ENCODE data around the gene TIGD3. TPM values are rescaled to one million over a fixed set of nuclear protein-coding genes. Genes with fewer than 3 reads are reported as not detected.
A peak's percentile ranks its signal among the peaks of the same experiment; 100 is the strongest.

Gene TIGD3
- total and polyA plus RNA-seq, 2 experiments from 2014 or later: 1.2 to 3.0 TPM

- no peak for TF ChIP-seq REST (IDR thresholded peaks at IDR 0.05; ENCODE audit: unreplicated experiment)
Observed at GRCh38 chr11:65321828-65322485, 32.6 kb upstream of the TIGD3 start (continued).

- H3K79me2 ChIP-seq (replicated peaks; ENCODE audit: insufficient read depth): peaks cover 19% of the 10 kb centered on the region
- H3K27me3 ChIP-seq (ENCODE audit: insufficient read depth): no peaks in the 10 kb centered on the region
- Mint-ChIP-seq H3K36me3 (ENCODE audit: low read depth) (peaks cover 29% of the 10 kb centered on the region), H3K27ac (no peak overlapping the region), H3K9me3 (no peaks in the 10 kb centered on the region), H3K27me3 (ENCODE audit: insufficient read depth, low read depth, poor library complexity) (peaks cover 16% of the 10 kb centered on the region), H3K4me1 (peaks cover 9% of the 10 kb centered on the region), H3K4me3 (no peak overlapping the region)
- no peaks in the 10 kb centered on the region for H3K36me3 ChIP-seq (ENCODE audit: insufficient read depth)
- no peak for DNase-seq (ENCODE audit: low spot score)
- H3K4me2 ChIP-seq: no peak overlapping the region
- peaks cover 15% of the 10 kb centered on the region for H4K20me1 ChIP-seq (replicated peaks; ENCODE audit: insufficient read depth)
- no peak overlapping the region for H2AFZ ChIP-seq
- ATAC-seq: peak; percentile 61
- H3K27ac ChIP-seq (ENCODE audit: low read depth): no peak overlapping the region
- no peaks in the 10 kb centered on the region for H3K9me2 ChIP-seq (ENCODE audit: insufficient read depth)
- peaks cover 22% of the 10 kb centered on the region; the same call in 1 of the 2 replicates for H3F3A ChIP-seq (replicated peaks; ENCODE audit: low read depth)
- H3K4me3 ChIP-seq: no peak overlapping the region
- TF ChIP-seq REST (IDR thresholded peaks at IDR 0.05; ENCODE audit: unreplicated experiment) (no peak), POLR2AphosphoS5 (IDR thresholded peaks at IDR 0.05; ENCODE audit: low read depth) (peak; percentile 64), JUNB (IDR thresholded peaks at IDR 0.05; ENCODE audit: unreplicated experiment) (no peak)
- no peaks in the 10 kb centered on the region; the same call in 1 of the 2 replicates for H3K4me1 ChIP-seq (ENCODE audit: insufficient read depth)
Observed at GRCh38 chr11:65323813-65324212, 30.7 kb upstream of the TIGD3 start.

GRCh38 chr11:65325435-65325834 lies 29.1 kb upstream of the TIGD3 start:
- H3K9me3 Mint-ChIP-seq: no peaks in the 10 kb centered on the region
- TF ChIP-seq STAT1 (IDR thresholded peaks at IDR 0.05; ENCODE audit: unreplicated experiment) (no peak), NANOG (IDR thresholded peaks at IDR 0.05; ENCODE audit: borderline replicate concordance) (no peak), REST (IDR thresholded peaks at IDR 0.05; ENCODE audit: unreplicated experiment) (no peak), JUNB (IDR thresholded peaks at IDR 0.05; ENCODE audit: unreplicated experiment) (no peak), EZH2 (IDR thresholded peaks at IDR 0.05; ENCODE audit: low read depth, unreplicated experiment) (no peak)

More at GRCh38 chr11:65325435-65325834, 29.1 kb upstream of the TIGD3 start:
- H4K20me1 ChIP-seq (replicated peaks; ENCODE audit: insufficient read depth): peaks cover 6% of the 10 kb centered on the region; the same call in 1 of the 2 replicates
- no peak for DNase-seq (ENCODE audit: low spot score)
- H3K79me2 ChIP-seq (replicated peaks; ENCODE audit: insufficient read depth): peaks cover 2% of the 10 kb centered on the region; the same call in 1 of the 2 replicates
- Mint-ChIP-seq H3K27me3 (ENCODE audit: insufficient read depth, low read depth, poor library complexity) (peaks cover 14% of the 10 kb centered on the region), H3K4me1 (peaks cover 13% of the 10 kb centered on the region), H3K4me3 (no peak overlapping the region), H3K36me3 (ENCODE audit: low read depth) (peaks cover 25% of the 10 kb centered on the region), H3K27ac (no peak overlapping the region)
- no peak overlapping the region for H2AFZ ChIP-seq
- H3K27me3 ChIP-seq (ENCODE audit: insufficient read depth): no peaks in the 10 kb centered on the region
- H3K4me3 ChIP-seq: no peak overlapping the region
- peaks cover 25% of the 10 kb centered on the region; the same call in 1 of the 2 replicates for H3F3A ChIP-seq (replicated peaks; ENCODE audit: low read depth)
- ATAC-seq: no peak
- no peak overlapping the region for H3K27ac ChIP-seq (ENCODE audit: low read depth)
- H3K4me2 ChIP-seq: no peak overlapping the region
- H3K36me3 ChIP-seq (ENCODE audit: insufficient read depth): no peaks in the 10 kb centered on the region
- no peaks in the 10 kb centered on the region for H3K4me1 ChIP-seq (ENCODE audit: insufficient read depth)
- H3K9me2 ChIP-seq (ENCODE audit: insufficient read depth): no peaks in the 10 kb centered on the region

Measured in GM23338 (cell line).